GM21528 (cell line): ENCODE measurements around the gene ATIC.

ENCODE experiments used
- ATAC-seq: cut with Tn5 transposase; IDR thresholded peaks from one replicate; pipeline ENCODE4 v1.9.1; 2021; ENCODE audit warnings: mild to moderate bottlenecking, moderate library complexity; ENCODE audit not compliant: unreplicated experiment, low FRiP score

The ATIC gene

GRCh38 chr2:215395687-215396460 is 84.0 kb downstream of the ATIC start:
- no peak for ATAC-seq

- no peak for ATAC-seq
These were observed 84.9 kb downstream of the ATIC start for GRCh38 chr2:215396595-215397313.

- no peak for ATAC-seq
These were observed 85.9 kb downstream of the ATIC start for GRCh38 chr2:215397632-215398341.

GRCh38 chr2:215399067-215399716 is 87.3 kb downstream of the ATIC start:
- no peak for ATAC-seq
